HUDEP-2 (cell line): ENCODE measurements around the gene SLC17A4.

Experiments used
- DNase-seq, 76 experiments: peaks; one replicate each; lab custom pipeline; 2025; ENCODE audit not compliant: unreplicated experiment in 76 of 76; lab: John Stamatoyannopoulos, UW

SLC17A4 gene

GRCh38 chr6:25754535-25754934, at the start of gene SLC17A4:
SLC17A4 (plus strand) TSS chr6:25754742; CDS start chr6:25761963, 7,221 bp downstream.
- no peak for DNase-seq

GRCh38 chr6:25706314-25707014, 48.1 kb upstream of the SLC17A4 start:
- peak in 4 of 76 experiments; percentile 8 to 24 (median 22) for DNase-seq

- no peak for DNase-seq
Measured at GRCh38 chr6:25709761-25710160, 44.8 kb upstream of the SLC17A4 start.

- no peak for DNase-seq
Measured at GRCh38 chr6:25710287-25710686, 44.3 kb upstream of the SLC17A4 start.

GRCh38 chr6:25713824-25714223, 40.7 kb upstream of the SLC17A4 start:
- DNase-seq: no peak

- no peak for DNase-seq
Measured at GRCh38 chr6:25714765-25715164, 39.8 kb upstream of the SLC17A4 start.

- DNase-seq: no peak
Measured at GRCh38 chr6:25715794-25716193, 38.7 kb upstream of the SLC17A4 start.

- DNase-seq: peak in 27 of 76 experiments; percentile 12 to 76 (median 42)
Measured at GRCh38 chr6:25717866-25718740, 36.4 kb upstream of the SLC17A4 start.

- DNase-seq: no peak
Measured at GRCh38 chr6:25726122-25726911, 28.2 kb upstream of the SLC17A4 start.

GRCh38 chr6:25727028-25727427, 27.5 kb upstream of the SLC17A4 start:
- no peak for DNase-seq

- no peak for DNase-seq
Measured at GRCh38 chr6:25730907-25731306, 23.6 kb upstream of the SLC17A4 start.

GRCh38 chr6:25731721-25732120, 22.8 kb upstream of the SLC17A4 start:
- no peak for DNase-seq

- DNase-seq: no peak
Measured at GRCh38 chr6:25732468-25733198, 21.9 kb upstream of the SLC17A4 start.

GRCh38 chr6:25735261-25735660, 19.3 kb upstream of the SLC17A4 start:
- no peak for DNase-seq

GRCh38 chr6:25743868-25744267, 10.7 kb upstream of the SLC17A4 start:
- DNase-seq: no peak

- no peak for DNase-seq
Measured at GRCh38 chr6:25745836-25746235, 8.7 kb upstream of the SLC17A4 start.

GRCh38 chr6:25746968-25747367, 7.6 kb upstream of the SLC17A4 start:
- no peak for DNase-seq

GRCh38 chr6:25747477-25747876, 7.1 kb upstream of the SLC17A4 start:
- no peak for DNase-seq

GRCh38 chr6:25748049-25748448, 6.5 kb upstream of the SLC17A4 start:
- DNase-seq: no peak
